ENCODE results near the gene PIK3R5. TPM values are rescaled to one million over a fixed set of nuclear protein-coding genes. Genes with fewer than 3 reads are reported as not detected.

The PIK3R5 gene
- total RNA-seq, 1 donor from 2014 or later, result not detected

- peaks cover 3% of the 10 kb centered on the region for H3K9me3 Mint-ChIP-seq (ENCODE audit: low read depth)
- no peak overlapping the region for H3K27ac Mint-ChIP-seq (ENCODE audit: unreplicated experiment)
- H3K4me3 Mint-ChIP-seq (ENCODE audit: unreplicated experiment), result no peak overlapping the region
- no peak for TF ChIP-seq CTCF (IDR thresholded peaks at IDR 0.05)
- peaks cover 3% of the 10 kb centered on the region for H3K36me3 Mint-ChIP-seq (ENCODE audit: low read depth)
- no peaks in the 10 kb centered on the region for H3K4me1 Mint-ChIP-seq (ENCODE audit: low read depth)
- DNase-seq (ENCODE audit: low spot score), result no peak
- peaks cover 42% of the 10 kb centered on the region for H3K27me3 Mint-ChIP-seq (ENCODE audit: low read depth)
These were observed 9.0 kb downstream of the PIK3R5 start for GRCh38 chr17:8956465-8956902.

- DNase-seq (ENCODE audit: low spot score), result no peak
- H3K27me3 Mint-ChIP-seq (ENCODE audit: low read depth), result peaks cover 46% of the 10 kb centered on the region
- peaks cover 3% of the 10 kb centered on the region for H3K9me3 Mint-ChIP-seq (ENCODE audit: low read depth)
- no peaks in the 10 kb centered on the region for H3K4me1 Mint-ChIP-seq (ENCODE audit: low read depth)
- TF ChIP-seq CTCF (IDR thresholded peaks at IDR 0.05), result no peak
- peaks cover 3% of the 10 kb centered on the region for H3K36me3 Mint-ChIP-seq (ENCODE audit: low read depth)
- H3K4me3 Mint-ChIP-seq (ENCODE audit: unreplicated experiment), result no peak overlapping the region
- no peak overlapping the region for H3K27ac Mint-ChIP-seq (ENCODE audit: unreplicated experiment)
These were observed 10.2 kb downstream of the PIK3R5 start for GRCh38 chr17:8955021-8955959.

- Mint-ChIP-seq H3K27me3 (ENCODE audit: low read depth) (peaks cover 41% of the 10 kb centered on the region), H3K9me3 (ENCODE audit: low read depth) (peaks cover 3% of the 10 kb centered on the region), H3K36me3 (ENCODE audit: low read depth) (peaks cover 3% of the 10 kb centered on the region), H3K4me3 (ENCODE audit: unreplicated experiment) (no peak overlapping the region), H3K27ac (ENCODE audit: unreplicated experiment) (no peak overlapping the region), H3K4me1 (ENCODE audit: low read depth) (no peaks in the 10 kb centered on the region)
- no peak for DNase-seq (ENCODE audit: low spot score)
- TF ChIP-seq CTCF (IDR thresholded peaks at IDR 0.05), result no peak
These were observed 11.2 kb downstream of the PIK3R5 start for GRCh38 chr17:8954339-8954738.

- peaks cover 3% of the 10 kb centered on the region for H3K9me3 Mint-ChIP-seq (ENCODE audit: low read depth)
- TF ChIP-seq CTCF (IDR thresholded peaks at IDR 0.05), result no peak
- no peak overlapping the region for H3K27ac Mint-ChIP-seq (ENCODE audit: unreplicated experiment)
- H3K27me3 Mint-ChIP-seq (ENCODE audit: low read depth), result peaks cover 40% of the 10 kb centered on the region
- no peak overlapping the region for H3K4me3 Mint-ChIP-seq (ENCODE audit: unreplicated experiment)
- H3K4me1 Mint-ChIP-seq (ENCODE audit: low read depth), result no peaks in the 10 kb centered on the region
- DNase-seq (ENCODE audit: low spot score), result no peak
- H3K36me3 Mint-ChIP-seq (ENCODE audit: low read depth), result peaks cover 3% of the 10 kb centered on the region
These were observed 12.2 kb downstream of the PIK3R5 start for GRCh38 chr17:8953156-8953885.

- H3K9me3 Mint-ChIP-seq (ENCODE audit: low read depth), result peaks cover 3% of the 10 kb centered on the region
- no peak for DNase-seq (ENCODE audit: low spot score)
- H3K4me1 Mint-ChIP-seq (ENCODE audit: low read depth), result no peaks in the 10 kb centered on the region
- H3K4me3 Mint-ChIP-seq (ENCODE audit: unreplicated experiment), result no peak overlapping the region
- TF ChIP-seq CTCF (IDR thresholded peaks at IDR 0.05), result no peak
- H3K36me3 Mint-ChIP-seq (ENCODE audit: low read depth), result peaks cover 3% of the 10 kb centered on the region
- no peak overlapping the region for H3K27ac Mint-ChIP-seq (ENCODE audit: unreplicated experiment)
- H3K27me3 Mint-ChIP-seq (ENCODE audit: low read depth), result peaks cover 34% of the 10 kb centered on the region
These were observed 13.3 kb downstream of the PIK3R5 start for GRCh38 chr17:8952191-8952590.
